Smooth muscle cell (in vitro differentiated cells): ENCODE data around the gene DYNC2H1. TPM values are rescaled to one million over a fixed set of nuclear protein-coding genes. Genes with fewer than 3 reads are reported as not detected.

Source experiments
- DNase-seq: peaks from one replicate; lab custom pipeline; 2025; ENCODE audit not compliant: unreplicated experiment; lab: John Stamatoyannopoulos, UW
- H2AFZ ChIP-seq: fragments of 200-600 bp; sonication (generic); 2 replicates; pipeline ENCODE4 v1.6.0; 2016; ENCODE audit warnings: antibody characterized with exemption, low read depth, mild to moderate bottlenecking
- H3F3A ChIP-seq: fragments of 200-600 bp; sonication (generic); 2 replicates; pipeline ENCODE4 v1.6.0; 2017; ENCODE audit warnings: antibody characterized with exemption, low read depth
- H3K27ac ChIP-seq: fragments of 200-600 bp; sonication (generic); 2 replicates; pipeline ENCODE4 v1.5.1; 2016; ENCODE audit warnings: low read depth, mild to moderate bottlenecking
- H3K27me3 ChIP-seq: fragments of 200-600 bp; sonication (generic); 2 replicates; pipeline ENCODE4 v1.6.1; 2016; ENCODE audit warnings: low read depth, mild to moderate bottlenecking
- H3K36me3 ChIP-seq: fragments of 200-600 bp; sonication (generic); 2 replicates; pipeline ENCODE4 v1.5.1; 2016; ENCODE audit warnings: low read depth
- H3K4me1 ChIP-seq: fragments of 200-600 bp; sonication (generic); 2 replicates; pipeline ENCODE4 v1.5.1; 2016; ENCODE audit warnings: low read depth
- H3K4me2 ChIP-seq: fragments of 200-600 bp; sonication (generic); 2 replicates; pipeline ENCODE4 v1.6.0; 2016; ENCODE audit warnings: mild to moderate bottlenecking
- H3K4me3 ChIP-seq: fragments of 200-600 bp; sonication (generic); 2 replicates; pipeline ENCODE4 v1.5.1; 2016; ENCODE audit warnings: mild to moderate bottlenecking
- H3K79me2 ChIP-seq: fragments of 200-600 bp; sonication (generic); 2 replicates; pipeline ENCODE4 v1.6.0; 2016; ENCODE audit warnings: low read depth, mild to moderate bottlenecking
- H3K9ac ChIP-seq: fragments of 200-600 bp; sonication (generic); 2 replicates; pipeline ENCODE4 v1.6.0; 2016; ENCODE audit warnings: low read depth
- H3K9me3 ChIP-seq: fragments of 200-600 bp; sonication (generic); replicated peaks from 2 replicates; pipeline ENCODE4 v1.5.1; 2016; ENCODE audit warnings: low read depth
- H4K20me1 ChIP-seq: fragments of 200-600 bp; sonication (generic); 2 replicates; pipeline ENCODE4 v1.6.0; 2016; ENCODE audit warnings: low read depth
- WGBS: methylation state at CpG from one replicate; pipeline ENCODE4 v1.1.7; 2016; ENCODE audit warnings: low lambda C conversion rate; 5-methylcytosine and 5-hydroxymethylcytosine counted together
- polyA plus RNA-seq: library from polyadenylated mRNA; unstranded; fragments of >200 nt; fragmentation: Nextera tagmentation; extraction: Ambion mirVana; gene quantifications from 2 replicates; pipeline ENCODE4 v1.2.1, GENCODE V29; 2016
- total RNA-seq: library from RNA; depleted of rRNA; stranded (reverse); fragments of >200 nt; gene quantifications from 2 replicates; pipeline ENCODE4 v1.2.3, GENCODE V29; 2014
- TF ChIP-seq, protein P1 (sequence below): fragments of 200-600 bp; sonication (generic); IDR thresholded peaks from 2 replicates; pipeline ENCODE4 v1.5.1; 2017; ENCODE audit warnings: borderline replicate concordance, mild to moderate bottlenecking, antibody characterized with exemption; ENCODE audit not compliant: insufficient read depth, poor library complexity, severe bottlenecking

The DYNC2H1 gene
- total and polyA plus RNA-seq, 2 experiments from 2014 or later: 2.3 to 10.8 TPM

DNA sequence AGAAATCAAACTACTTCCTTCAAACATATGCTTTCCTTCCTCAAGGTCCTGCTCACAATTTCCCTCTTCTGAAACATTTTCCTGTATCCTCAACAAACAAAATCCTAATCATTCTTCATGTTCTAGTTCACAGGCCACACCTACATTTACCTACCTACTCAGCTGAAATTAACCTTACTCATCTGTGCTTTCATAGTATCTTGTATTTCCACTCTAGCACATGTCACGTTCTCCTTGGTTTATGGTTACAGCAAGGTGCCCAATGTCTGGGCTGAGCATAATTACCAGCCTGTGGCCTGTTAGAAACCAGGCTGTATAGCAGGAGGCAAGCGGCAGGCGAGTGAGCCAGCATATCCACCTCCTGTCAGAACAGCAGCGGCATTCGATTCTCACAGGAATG lies 30.5 kb upstream of the DYNC2H1 start:
- Histone ChIP-seq H2AFZ (no peak overlapping the region), H3K27ac (no peak overlapping the region), H3K4me2 (no peak overlapping the region), H3K79me2 (peaks cover 50% of the 10 kb centered on the region), H3K4me3 (no peak overlapping the region), H3K36me3 (peaks cover 22% of the 10 kb centered on the region), H3K9ac (no peak overlapping the region), H3K9me3 (no peaks in the 10 kb centered on the region), H3K4me1 (no peaks in the 10 kb centered on the region), H3K27me3 (no peaks in the 10 kb centered on the region), H3F3A (no peaks in the 10 kb centered on the region), H4K20me1 (peaks cover 41% of the 10 kb centered on the region)
- TF ChIP-seq, protein P1, sequence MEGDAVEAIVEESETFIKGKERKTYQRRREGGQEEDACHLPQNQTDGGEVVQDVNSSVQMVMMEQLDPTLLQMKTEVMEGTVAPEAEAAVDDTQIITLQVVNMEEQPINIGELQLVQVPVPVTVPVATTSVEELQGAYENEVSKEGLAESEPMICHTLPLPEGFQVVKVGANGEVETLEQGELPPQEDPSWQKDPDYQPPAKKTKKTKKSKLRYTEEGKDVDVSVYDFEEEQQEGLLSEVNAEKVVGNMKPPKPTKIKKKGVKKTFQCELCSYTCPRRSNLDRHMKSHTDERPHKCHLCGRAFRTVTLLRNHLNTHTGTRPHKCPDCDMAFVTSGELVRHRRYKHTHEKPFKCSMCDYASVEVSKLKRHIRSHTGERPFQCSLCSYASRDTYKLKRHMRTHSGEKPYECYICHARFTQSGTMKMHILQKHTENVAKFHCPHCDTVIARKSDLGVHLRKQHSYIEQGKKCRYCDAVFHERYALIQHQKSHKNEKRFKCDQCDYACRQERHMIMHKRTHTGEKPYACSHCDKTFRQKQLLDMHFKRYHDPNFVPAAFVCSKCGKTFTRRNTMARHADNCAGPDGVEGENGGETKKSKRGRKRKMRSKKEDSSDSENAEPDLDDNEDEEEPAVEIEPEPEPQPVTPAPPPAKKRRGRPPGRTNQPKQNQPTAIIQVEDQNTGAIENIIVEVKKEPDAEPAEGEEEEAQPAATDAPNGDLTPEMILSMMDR: no peak
- no peak for DNase-seq
- WGBS: 94% methylated on average over 5 of the region's 5 CpGs

DNA sequence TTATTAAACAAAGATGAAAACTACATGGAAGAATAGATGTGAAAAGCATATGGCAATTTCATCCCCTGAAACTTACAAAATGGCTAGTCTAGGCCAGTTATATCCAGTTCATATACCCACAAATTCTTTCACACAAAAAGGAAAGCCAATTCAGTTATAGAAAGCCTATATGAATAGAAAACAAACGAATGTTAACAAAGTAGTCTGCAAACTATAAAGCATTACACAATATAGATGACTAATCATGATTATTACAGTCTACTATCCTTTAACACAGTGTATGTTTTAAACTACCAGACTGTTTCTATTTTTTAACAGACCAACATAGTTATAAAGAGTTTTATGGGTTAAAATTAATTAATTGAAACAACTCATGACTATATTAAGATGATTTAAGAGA lies 29.4 kb upstream of the DYNC2H1 start:
- H3K79me2 ChIP-seq: peaks cover 51% of the 10 kb centered on the region
- no peak for DNase-seq
- no peaks in the 10 kb centered on the region for H3K9me3 ChIP-seq
- H3F3A ChIP-seq: no peaks in the 10 kb centered on the region
- no peak overlapping the region for H3K4me3 ChIP-seq
- no peak overlapping the region for H2AFZ ChIP-seq
- peaks cover 51% of the 10 kb centered on the region for H4K20me1 ChIP-seq
- TF ChIP-seq, protein P1: no peak
- WGBS: 75% methylated on average over 1 of the region's 1 CpG
- H3K36me3 ChIP-seq: peaks cover 22% of the 10 kb centered on the region
- peak overlapping the region; percentile 21 for H3K27ac ChIP-seq
- no peak overlapping the region for H3K4me2 ChIP-seq
- H3K27me3 ChIP-seq: no peaks in the 10 kb centered on the region
- no peaks in the 10 kb centered on the region for H3K4me1 ChIP-seq
- no peak overlapping the region for H3K9ac ChIP-seq

DNA sequence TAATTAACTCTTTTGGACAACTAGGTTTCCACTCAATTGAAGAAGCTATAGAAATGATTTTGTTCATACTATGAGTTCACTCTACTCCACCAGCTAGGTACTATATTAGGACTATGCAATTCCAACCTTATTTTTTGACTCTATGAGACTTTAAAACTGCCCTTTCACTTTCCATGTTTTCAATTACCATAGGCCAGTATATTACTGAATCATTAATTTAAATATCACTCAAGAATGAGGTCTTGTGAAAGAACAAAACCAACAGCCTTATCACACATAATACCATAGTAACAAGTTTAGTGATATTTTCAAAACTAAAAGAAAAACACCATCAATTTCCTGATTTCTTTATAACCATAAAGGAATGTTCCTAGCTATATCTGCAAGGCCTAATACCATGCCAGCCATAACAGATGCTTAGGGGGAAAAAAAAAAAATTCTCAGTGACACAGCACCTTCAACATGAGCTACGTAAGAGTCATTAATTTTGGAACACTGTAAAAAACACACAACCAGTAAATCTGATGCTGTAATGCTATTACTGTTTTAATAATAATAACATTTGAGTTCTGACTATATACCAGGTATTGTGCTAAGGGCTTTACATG lies 23.4 kb upstream of the DYNC2H1 start:
- peaks cover 85% of the 10 kb centered on the region for H3K79me2 ChIP-seq
- no peaks in the 10 kb centered on the region for H3F3A ChIP-seq
- no peak overlapping the region for H3K4me3 ChIP-seq
- no peak overlapping the region for H3K27ac ChIP-seq
- 89% methylated on average over 1 of the region's 1 CpG for WGBS
- H3K4me2 ChIP-seq: no peak overlapping the region
- H3K9me3 ChIP-seq: no peaks in the 10 kb centered on the region
- peaks cover 9% of the 10 kb centered on the region for H3K36me3 ChIP-seq
- TF ChIP-seq, protein P1: no peak
- H3K27me3 ChIP-seq: no peaks in the 10 kb centered on the region
- no peak for DNase-seq
- H2AFZ ChIP-seq: no peak overlapping the region
- H3K4me1 ChIP-seq: peaks cover 22% of the 10 kb centered on the region
- H4K20me1 ChIP-seq: peaks cover 88% of the 10 kb centered on the region
- H3K9ac ChIP-seq: no peak overlapping the region

DNA sequence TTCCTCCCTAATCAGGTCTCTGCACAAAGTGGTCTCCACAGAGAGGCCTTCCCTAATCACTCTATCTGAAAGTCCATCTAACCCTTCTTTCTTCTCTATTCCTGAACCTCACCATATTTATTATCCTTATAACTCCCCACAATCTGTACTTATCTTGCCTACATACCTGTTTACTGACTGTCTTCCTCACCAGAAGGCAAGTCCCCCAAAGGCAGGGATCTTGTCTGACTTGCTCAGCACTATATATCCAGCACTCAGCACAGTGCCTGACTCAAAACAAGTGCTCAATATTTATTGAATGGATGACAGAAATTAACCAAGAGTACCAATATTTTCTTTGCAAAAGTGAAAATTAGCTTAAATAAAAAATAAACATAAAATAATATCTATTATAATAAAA lies 22.8 kb upstream of the DYNC2H1 start:
- DNase-seq: no peak
- H3K27me3 ChIP-seq: no peaks in the 10 kb centered on the region
- H3K9me3 ChIP-seq: no peaks in the 10 kb centered on the region
- peaks cover 9% of the 10 kb centered on the region for H3K36me3 ChIP-seq
- no peak overlapping the region for H3K4me3 ChIP-seq
- H3K4me1 ChIP-seq: peaks cover 22% of the 10 kb centered on the region
- peaks cover 91% of the 10 kb centered on the region for H3K79me2 ChIP-seq
- no peak overlapping the region for H2AFZ ChIP-seq
- no peak overlapping the region for H3K9ac ChIP-seq
- H3K4me2 ChIP-seq: no peak overlapping the region
- no peak overlapping the region for H3K27ac ChIP-seq
- peaks cover 82% of the 10 kb centered on the region for H4K20me1 ChIP-seq
- TF ChIP-seq, protein P1: no peak
- H3F3A ChIP-seq: no peaks in the 10 kb centered on the region
